Hepatocyte (in vitro differentiated cells): ENCODE measurements around the gene C3orf70. TPM values are rescaled to one million over a fixed set of nuclear protein-coding genes. Genes with fewer than 3 reads are reported as not detected.
A peak's percentile ranks its signal among the peaks of the same experiment; 100 is the strongest.

Experiments
- DNase-seq: peaks from one replicate; pipeline ENCODE4 v3.0.0-alpha.2; 2016; ENCODE audit warnings: low spot score
- H2AFZ ChIP-seq: fragments of 200-600 bp; sonication (generic); 2 replicates; pipeline ENCODE4 v1.6.0; 2016; ENCODE audit warnings: antibody characterized with exemption, mild to moderate bottlenecking
- H3K27ac ChIP-seq: fragments of 200-600 bp; sonication (generic); 2 replicates; pipeline ENCODE4 v1.5.1; 2016; ENCODE audit warnings: mild to moderate bottlenecking
- H3K27me3 ChIP-seq: fragments of 200-600 bp; sonication (generic); 2 replicates; pipeline ENCODE4 v1.6.1; 2016
- H3K36me3 ChIP-seq: fragments of 200-600 bp; sonication (generic); replicated peaks from 2 replicates; pipeline ENCODE4 v1.5.1; 2016; ENCODE audit warnings: low read depth; ENCODE audit not compliant: insufficient read depth
- H3K4me1 ChIP-seq: fragments of 200-600 bp; sonication (generic); 2 replicates; pipeline ENCODE4 v1.5.1; 2016; ENCODE audit warnings: mild to moderate bottlenecking, moderate library complexity; ENCODE audit not compliant: insufficient read depth
- H3K4me2 ChIP-seq: fragments of 200-600 bp; sonication (generic); 2 replicates; pipeline ENCODE4 v1.6.0; 2016
- H3K4me3 ChIP-seq: fragments of 200-600 bp; sonication (generic); 2 replicates; pipeline ENCODE4 v1.5.1; 2016; ENCODE audit warnings: mild to moderate bottlenecking
- H3K79me2 ChIP-seq: fragments of 200-600 bp; sonication (generic); 2 replicates; pipeline ENCODE4 v1.6.0; 2017; ENCODE audit warnings: mild to moderate bottlenecking
- H3K9me2 ChIP-seq: fragments of 200-600 bp; sonication (generic); replicated peaks from 2 replicates; pipeline ENCODE4 v1.6.0; 2017; ENCODE audit warnings: mild to moderate bottlenecking; ENCODE audit not compliant: insufficient read depth
- H3K9me3 ChIP-seq: fragments of 200-600 bp; sonication (generic); 2 replicates; pipeline ENCODE4 v1.5.1; 2016; ENCODE audit warnings: low read depth, mild to moderate bottlenecking
- H4K20me1 ChIP-seq: fragments of 200-600 bp; sonication (generic); 2 replicates; pipeline ENCODE4 v1.6.0; 2016; ENCODE audit warnings: mild to moderate bottlenecking; ENCODE audit not compliant: insufficient read depth, poor library complexity, severe bottlenecking
- EZH2 ChIP-seq: fragments of 200-600 bp; sonication (generic); IDR thresholded peaks from 2 replicates; pipeline ENCODE4 v1.6.1; 2016; ENCODE audit warnings: antibody characterized with exemption, mild to moderate bottlenecking, borderline replicate concordance
- EZH2phosphoT487 ChIP-seq: fragments of 200-600 bp; sonication (generic); IDR thresholded peaks from one replicate; pipeline ENCODE4 v1.6.1; 2018; ENCODE audit warnings: antibody characterized with exemption, mild to moderate bottlenecking, low read depth, moderate library complexity; ENCODE audit not compliant: unreplicated experiment, severe bottlenecking
- WGBS: methylation state at CpG from one replicate; pipeline ENCODE4 v1.1.6; 2016; ENCODE audit warnings: low lambda C conversion rate; ENCODE audit errors: missing lambda C conversion rate; 5-methylcytosine and 5-hydroxymethylcytosine counted together
- polyA plus RNA-seq: library from polyadenylated mRNA; unstranded; fragments of >200 nt; fragmentation: Nextera tagmentation; extraction: Ambion mirVana; gene quantifications from 2 replicates; pipeline ENCODE4 v1.2.1, GENCODE V29; 2016
- total RNA-seq: library from RNA; depleted of rRNA; stranded (reverse); fragments of >200 nt; gene quantifications from 2 replicates; pipeline ENCODE4 v1.2.3, GENCODE V29; 2014
- TF ChIP-seq, protein P1 (sequence below): fragments of 200-600 bp; sonication (generic); IDR thresholded peaks from 2 replicates; pipeline ENCODE4 v1.5.1; 2016; ENCODE audit warnings: antibody characterized with exemption, mild to moderate bottlenecking; ENCODE audit not compliant: poor library complexity

C3orf70 gene
- total and polyA plus RNA-seq, 2 experiments from 2014 or later = 1.1 to 6.0 TPM

DNA sequence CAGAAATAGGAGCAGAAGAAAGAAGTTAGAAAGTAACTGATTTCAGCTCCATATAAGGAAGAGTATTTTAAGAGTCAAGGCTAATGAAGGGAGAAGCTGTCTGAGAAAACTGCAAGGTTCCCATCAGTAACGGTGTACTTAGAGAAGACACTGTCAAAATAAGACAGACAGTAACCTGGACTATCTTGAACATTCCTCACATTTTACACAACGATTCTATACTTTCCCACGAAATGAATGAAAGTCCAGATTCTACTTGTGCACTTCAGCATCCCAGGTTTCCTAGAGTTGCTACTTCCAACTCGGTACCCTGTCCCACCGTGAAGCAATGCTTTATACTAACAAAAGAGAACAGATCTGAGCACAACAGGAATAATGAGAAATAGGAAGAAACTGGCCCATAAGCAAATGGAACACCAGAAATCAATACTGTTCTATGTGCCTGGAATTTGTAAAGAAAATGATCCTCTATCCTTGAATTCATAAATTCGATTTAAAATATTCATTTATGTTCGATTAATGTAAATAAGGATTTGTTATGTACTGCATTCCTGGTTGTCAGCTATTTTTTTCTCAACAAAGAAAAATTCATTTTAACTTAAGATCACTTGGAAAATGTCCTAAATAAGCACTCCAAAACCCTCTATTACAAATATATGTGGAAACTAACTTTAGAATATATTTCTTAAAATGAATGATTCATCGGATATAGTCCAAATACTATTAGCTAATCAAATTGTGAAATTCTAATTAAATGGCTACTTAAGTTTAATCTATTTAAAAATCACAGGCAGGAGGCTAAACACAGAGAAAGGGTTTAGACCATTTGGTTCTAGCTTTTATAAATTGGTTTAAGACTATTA is 1.5 kb downstream of the C3orf70 start:
- DNase-seq = no peak
- TF ChIP-seq EZH2 (no peak), EZH2phosphoT487 (no peak)
- TF ChIP-seq, protein P1, sequence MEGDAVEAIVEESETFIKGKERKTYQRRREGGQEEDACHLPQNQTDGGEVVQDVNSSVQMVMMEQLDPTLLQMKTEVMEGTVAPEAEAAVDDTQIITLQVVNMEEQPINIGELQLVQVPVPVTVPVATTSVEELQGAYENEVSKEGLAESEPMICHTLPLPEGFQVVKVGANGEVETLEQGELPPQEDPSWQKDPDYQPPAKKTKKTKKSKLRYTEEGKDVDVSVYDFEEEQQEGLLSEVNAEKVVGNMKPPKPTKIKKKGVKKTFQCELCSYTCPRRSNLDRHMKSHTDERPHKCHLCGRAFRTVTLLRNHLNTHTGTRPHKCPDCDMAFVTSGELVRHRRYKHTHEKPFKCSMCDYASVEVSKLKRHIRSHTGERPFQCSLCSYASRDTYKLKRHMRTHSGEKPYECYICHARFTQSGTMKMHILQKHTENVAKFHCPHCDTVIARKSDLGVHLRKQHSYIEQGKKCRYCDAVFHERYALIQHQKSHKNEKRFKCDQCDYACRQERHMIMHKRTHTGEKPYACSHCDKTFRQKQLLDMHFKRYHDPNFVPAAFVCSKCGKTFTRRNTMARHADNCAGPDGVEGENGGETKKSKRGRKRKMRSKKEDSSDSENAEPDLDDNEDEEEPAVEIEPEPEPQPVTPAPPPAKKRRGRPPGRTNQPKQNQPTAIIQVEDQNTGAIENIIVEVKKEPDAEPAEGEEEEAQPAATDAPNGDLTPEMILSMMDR = no peak
- Histone ChIP-seq H3K36me3 (no peaks in the 10 kb centered on the region), H3K79me2 (peaks cover 3% of the 10 kb centered on the region), H3K4me3 (peak overlapping the region; percentile 81), H4K20me1 (no peaks in the 10 kb centered on the region), H3K9me3 (no peaks in the 10 kb centered on the region), H3K27me3 (peaks cover 39% of the 10 kb centered on the region), H3K4me2 (peak overlapping the region; percentile 96), H3K27ac (no peak overlapping the region), H2AFZ (no peak overlapping the region), H3K4me1 (no peaks in the 10 kb centered on the region), H3K9me2 (no peaks in the 10 kb centered on the region)
- 70% methylated on average over 8 of the region's 8 CpGs for WGBS

DNA sequence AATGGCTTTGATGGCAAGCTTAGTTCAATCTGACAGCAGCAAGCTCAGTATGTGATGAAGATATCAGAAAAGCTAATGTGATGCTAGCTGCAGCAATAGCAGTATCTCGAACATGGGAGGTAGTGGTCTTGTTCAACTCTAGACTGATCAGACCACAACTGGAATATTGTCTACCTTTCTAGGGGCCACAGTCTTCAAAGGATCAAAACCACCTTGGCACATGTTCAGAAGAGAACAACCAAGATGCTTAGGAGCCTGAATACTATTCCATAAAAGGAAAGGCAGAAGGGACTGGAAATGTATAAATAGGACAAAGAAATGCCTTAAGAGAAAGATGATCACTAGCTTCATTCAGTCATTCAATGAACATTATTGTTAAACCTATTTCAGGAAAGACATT is 2.3 kb downstream of the C3orf70 start:
- Histone ChIP-seq H4K20me1 (no peaks in the 10 kb centered on the region), H3K27ac (no peak overlapping the region), H3K9me3 (no peaks in the 10 kb centered on the region), H3K36me3 (no peaks in the 10 kb centered on the region), H3K27me3 (peaks cover 39% of the 10 kb centered on the region), H3K4me1 (no peaks in the 10 kb centered on the region), H2AFZ (no peak overlapping the region), H3K9me2 (no peaks in the 10 kb centered on the region), H3K4me2 (peak overlapping the region; percentile 96), H3K4me3 (no peak overlapping the region), H3K79me2 (peaks cover 3% of the 10 kb centered on the region)
- WGBS = 92% methylated on average over 1 of the region's 1 CpG
- no peak for TF ChIP-seq EZH2phosphoT487
- no peak for TF ChIP-seq EZH2
- TF ChIP-seq, protein P1 = no peak
- DNase-seq = no peak

DNA sequence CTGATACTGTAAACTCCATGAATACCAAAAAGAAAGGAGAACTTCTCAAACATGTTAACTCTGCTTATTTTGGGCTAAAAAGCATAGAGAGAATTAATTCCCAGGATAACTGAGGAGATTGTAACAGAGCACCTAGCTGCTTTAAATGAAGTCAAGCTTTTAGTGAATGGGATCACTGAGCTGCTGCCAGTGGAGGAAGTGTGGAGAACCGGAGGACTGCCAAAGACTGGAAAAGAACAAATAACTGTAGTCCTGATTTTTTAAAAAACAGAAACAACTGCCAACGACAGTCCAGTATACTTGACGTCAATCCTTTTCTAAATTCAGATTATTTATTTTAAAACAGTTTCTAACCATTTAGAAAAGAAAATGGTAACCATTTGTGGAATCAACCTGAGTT is 3.3 kb downstream of the C3orf70 start:
- TF ChIP-seq, protein P1 = no peak
- TF ChIP-seq EZH2phosphoT487 (no peak), EZH2 (no peak)
- Histone ChIP-seq H3K4me1 (no peaks in the 10 kb centered on the region), H3K27ac (no peak overlapping the region), H3K36me3 (no peaks in the 10 kb centered on the region), H3K4me3 (no peak overlapping the region), H3K9me3 (no peaks in the 10 kb centered on the region), H3K4me2 (peak overlapping the region; percentile 96), H4K20me1 (no peaks in the 10 kb centered on the region), H2AFZ (no peak overlapping the region), H3K9me2 (no peaks in the 10 kb centered on the region), H3K79me2 (peaks cover 3% of the 10 kb centered on the region), H3K27me3 (peaks cover 39% of the 10 kb centered on the region)
- WGBS = 77% methylated on average over 3 of the region's 3 CpGs
- no peak for DNase-seq
